Measurements from ENCODE around the gene RPS5.
A peak's percentile ranks its signal among the peaks of the same experiment; 100 is the strongest.
"Not testable (repeated sequence)": the region's sequence is repeated elsewhere in the genome, so short reads cannot be mapped to it uniquely, and the experiment has no call there.

Gene RPS5

DNA sequence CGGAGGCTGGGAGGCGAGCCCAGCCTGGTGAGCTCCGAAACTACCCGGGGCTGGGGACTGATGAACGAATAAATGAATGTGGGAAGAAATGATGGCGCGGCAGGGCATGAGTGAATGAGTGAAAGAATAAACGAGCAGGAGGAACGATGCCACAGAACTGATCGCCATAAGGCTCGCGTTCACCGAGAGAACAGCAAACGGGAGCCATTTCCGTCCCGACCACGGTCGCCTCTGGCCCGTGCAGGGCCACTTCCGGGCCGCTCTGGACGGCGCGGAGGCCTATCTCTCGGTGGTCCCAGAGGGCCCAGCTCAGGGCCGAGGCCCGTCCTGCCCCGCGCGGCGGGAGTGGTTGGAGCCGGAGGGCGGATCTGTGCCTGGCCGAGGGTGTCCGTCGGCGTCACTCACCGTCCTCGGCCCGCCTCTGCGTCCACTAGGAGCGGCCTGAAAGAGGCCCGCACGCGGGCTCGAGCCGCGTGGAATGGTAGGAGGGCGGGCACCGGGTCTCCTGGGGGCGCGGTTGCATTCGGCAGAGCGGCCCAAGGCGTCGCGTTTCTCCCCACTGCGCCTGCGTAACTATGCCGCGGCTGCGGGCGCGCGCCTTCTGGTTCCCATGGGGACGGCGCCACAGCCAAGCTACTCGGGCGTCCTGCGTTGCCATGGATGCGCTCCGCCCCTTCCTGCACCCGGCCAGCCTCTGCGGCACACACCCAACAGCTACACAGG is 24.6 kb upstream of the RPS5 start, which contains the start of gene ZNF497:
Gene ZNF497, minus strand, starts transcription at position 480 of the 723 bp plus-strand sequence. CDS start 5,116 bp downstream, outside the sequence.
- peaks cover 5% of the 10 kb centered on the region for H3K4me1 ChIP-seq (ENCODE audit: control insufficient read depth, insufficient read depth, low read length)
- peak within 1 kb of the TSS; percentile 92 for H3K9ac ChIP-seq (ENCODE audit: low read depth, low read length)
- no peaks in the 10 kb centered on the region for H3K9me3 ChIP-seq (replicated peaks; ENCODE audit: low read length)
- peak within 1 kb of the TSS; percentile 92 for H3K4me2 ChIP-seq (ENCODE audit: low read length)
- peak within 1 kb of the TSS; percentile 78 for H3K4me3 ChIP-seq (ENCODE audit: low read length)
- H3K27me3 ChIP-seq (ENCODE audit: control insufficient read depth, insufficient read depth, low read length): no peaks in the 10 kb centered on the region
- no peaks in the 10 kb centered on the region for H3K36me3 ChIP-seq (ENCODE audit: insufficient read depth, low read length)

- H3K36me3 ChIP-seq (ENCODE audit: insufficient read depth, low read length): no peaks in the 10 kb centered on the region
- peaks cover 5% of the 10 kb centered on the region for H3K4me1 ChIP-seq (ENCODE audit: control insufficient read depth, insufficient read depth, low read length)
- H3K27me3 ChIP-seq (ENCODE audit: control insufficient read depth, insufficient read depth, low read length): no peaks in the 10 kb centered on the region
- no peak overlapping the region for H3K4me3 ChIP-seq (ENCODE audit: low read length)
- H3K4me2 ChIP-seq (ENCODE audit: low read length): no peak overlapping the region
- no peaks in the 10 kb centered on the region for H3K9me3 ChIP-seq (replicated peaks; ENCODE audit: low read length)
- no peak overlapping the region for H3K9ac ChIP-seq (ENCODE audit: low read depth, low read length)
Observed at GRCh38 chr19:58364146-58364545, 22.9 kb upstream of the RPS5 start.

DNA sequence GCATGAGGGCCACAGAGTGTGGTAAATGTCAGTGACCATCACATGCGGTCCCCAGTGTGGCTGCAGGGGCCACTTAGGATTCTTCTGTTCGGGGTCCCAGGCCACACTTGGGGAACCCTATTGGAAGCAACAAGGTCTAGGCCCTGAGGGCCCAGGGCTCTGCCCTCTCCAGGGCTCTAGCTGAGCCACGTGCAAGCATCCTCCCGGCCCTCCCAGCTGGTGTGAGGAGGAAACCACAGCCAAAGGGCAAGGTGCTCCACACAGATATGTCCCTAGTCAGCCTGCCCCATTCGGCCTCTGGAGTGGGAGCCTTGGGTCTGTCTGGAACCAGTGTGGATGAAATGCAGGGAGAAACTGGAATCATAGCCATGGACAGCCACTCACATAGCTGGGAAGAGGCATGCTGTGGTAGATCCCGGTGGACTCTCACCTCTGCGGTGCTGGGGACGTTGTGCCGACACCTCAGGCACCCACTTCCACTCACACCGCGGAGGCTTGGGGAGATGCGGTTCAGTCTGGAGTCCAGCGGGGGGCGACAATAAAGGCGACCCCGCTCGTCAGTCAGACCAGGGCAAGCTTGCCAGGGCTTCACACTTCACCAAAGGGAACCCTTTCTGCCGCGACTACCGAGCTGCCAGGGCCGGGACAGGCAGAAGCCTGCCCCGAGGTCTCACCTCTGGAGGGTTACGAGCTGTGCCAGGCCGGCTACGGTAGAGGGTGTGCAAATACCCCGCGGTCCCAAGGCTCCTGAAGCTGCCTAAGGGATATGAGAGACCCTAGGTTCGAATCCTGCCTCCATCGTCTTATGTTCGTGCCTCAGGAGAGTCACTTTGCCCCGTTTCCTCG is 20.3 kb upstream of the RPS5 start:
- Histone ChIP-seq H3K27me3 (ENCODE audit: control insufficient read depth, insufficient read depth, low read length) (no peaks in the 10 kb centered on the region), H3K9ac (ENCODE audit: low read depth, low read length) (no peak overlapping the region), H3K4me3 (ENCODE audit: low read length) (no peak overlapping the region), H3K4me1 (ENCODE audit: control insufficient read depth, insufficient read depth, low read length) (peaks cover 3% of the 10 kb centered on the region), H3K9me3 (replicated peaks; ENCODE audit: low read length) (no peaks in the 10 kb centered on the region), H3K4me2 (ENCODE audit: low read length) (no peak overlapping the region), H3K36me3 (ENCODE audit: insufficient read depth, low read length) (no peaks in the 10 kb centered on the region)

- H3K4me1 ChIP-seq (ENCODE audit: control insufficient read depth, insufficient read depth, low read length): no peaks in the 10 kb centered on the region
- H3K27me3 ChIP-seq (ENCODE audit: control insufficient read depth, insufficient read depth, low read length): no peaks in the 10 kb centered on the region
- H3K4me3 ChIP-seq (ENCODE audit: low read length): no peak overlapping the region
- H3K36me3 ChIP-seq (ENCODE audit: insufficient read depth, low read length): no peaks in the 10 kb centered on the region
- H3K9me3 ChIP-seq (replicated peaks; ENCODE audit: low read length): no peaks in the 10 kb centered on the region
- no peak overlapping the region for H3K9ac ChIP-seq (ENCODE audit: low read depth, low read length)
- H3K4me2 ChIP-seq (ENCODE audit: low read length): no peak overlapping the region
Observed at GRCh38 chr19:58367698-58368454, 19.2 kb upstream of the RPS5 start.

- H3K9me3 ChIP-seq (replicated peaks; ENCODE audit: low read length): no peaks in the 10 kb centered on the region
- no peak overlapping the region for H3K4me3 ChIP-seq (ENCODE audit: low read length)
- no peaks in the 10 kb centered on the region for H3K4me1 ChIP-seq (ENCODE audit: control insufficient read depth, insufficient read depth, low read length)
- no peak overlapping the region for H3K4me2 ChIP-seq (ENCODE audit: low read length)
- no peak overlapping the region for H3K9ac ChIP-seq (ENCODE audit: low read depth, low read length)
- H3K36me3 ChIP-seq (ENCODE audit: insufficient read depth, low read length): no peaks in the 10 kb centered on the region
- no peaks in the 10 kb centered on the region for H3K27me3 ChIP-seq (ENCODE audit: control insufficient read depth, insufficient read depth, low read length)
Observed at GRCh38 chr19:58368561-58369360, 18.3 kb upstream of the RPS5 start.

GRCh38 chr19:58372311-58373133 is 14.5 kb upstream of the RPS5 start:
- H3K9ac ChIP-seq (ENCODE audit: low read depth, low read length): no peak overlapping the region
- no peaks in the 10 kb centered on the region for H3K27me3 ChIP-seq (ENCODE audit: control insufficient read depth, insufficient read depth, low read length)
- H3K4me3 ChIP-seq (ENCODE audit: low read length): no peak overlapping the region
- H3K4me1 ChIP-seq (ENCODE audit: control insufficient read depth, insufficient read depth, low read length): peaks cover 3% of the 10 kb centered on the region
- no peak overlapping the region for H3K4me2 ChIP-seq (ENCODE audit: low read length)
- no peaks in the 10 kb centered on the region for H3K36me3 ChIP-seq (ENCODE audit: insufficient read depth, low read length)
- no peaks in the 10 kb centered on the region for H3K9me3 ChIP-seq (replicated peaks; ENCODE audit: low read length)

- H3K9me3 ChIP-seq (replicated peaks; ENCODE audit: low read length): no peaks in the 10 kb centered on the region
- H3K4me1 ChIP-seq (ENCODE audit: control insufficient read depth, insufficient read depth, low read length): peaks cover 3% of the 10 kb centered on the region
- no peak overlapping the region for H3K4me2 ChIP-seq (ENCODE audit: low read length)
- H3K9ac ChIP-seq (ENCODE audit: low read depth, low read length): no peak overlapping the region
- H3K27me3 ChIP-seq (ENCODE audit: control insufficient read depth, insufficient read depth, low read length): no peaks in the 10 kb centered on the region
- no peaks in the 10 kb centered on the region for H3K36me3 ChIP-seq (ENCODE audit: insufficient read depth, low read length)
- no peak overlapping the region for H3K4me3 ChIP-seq (ENCODE audit: low read length)
Observed at GRCh38 chr19:58374200-58374599, 12.9 kb upstream of the RPS5 start.

DNA sequence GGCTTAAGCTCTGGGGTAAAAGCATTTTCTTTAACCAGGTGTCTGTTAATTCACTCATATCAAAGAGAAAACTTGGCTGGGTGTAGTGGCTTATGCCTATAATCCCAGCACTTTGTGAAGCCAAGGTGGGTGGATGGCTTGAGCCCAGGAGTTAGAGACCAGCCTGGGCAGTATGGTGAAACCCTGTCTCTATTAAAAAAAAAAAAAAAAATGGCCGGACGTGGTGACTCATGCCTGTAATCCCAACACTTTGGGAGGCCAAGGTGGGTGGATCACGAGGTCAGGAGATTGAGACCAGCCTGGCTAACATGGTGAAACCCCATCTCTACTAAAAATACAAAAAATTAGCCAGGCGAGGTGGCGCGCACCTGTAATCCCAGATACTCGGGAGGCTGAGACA is 10.3 kb upstream of the RPS5 start:
- not testable (repeated sequence) for H3K4me2 ChIP-seq (ENCODE audit: low read length)

DNA sequence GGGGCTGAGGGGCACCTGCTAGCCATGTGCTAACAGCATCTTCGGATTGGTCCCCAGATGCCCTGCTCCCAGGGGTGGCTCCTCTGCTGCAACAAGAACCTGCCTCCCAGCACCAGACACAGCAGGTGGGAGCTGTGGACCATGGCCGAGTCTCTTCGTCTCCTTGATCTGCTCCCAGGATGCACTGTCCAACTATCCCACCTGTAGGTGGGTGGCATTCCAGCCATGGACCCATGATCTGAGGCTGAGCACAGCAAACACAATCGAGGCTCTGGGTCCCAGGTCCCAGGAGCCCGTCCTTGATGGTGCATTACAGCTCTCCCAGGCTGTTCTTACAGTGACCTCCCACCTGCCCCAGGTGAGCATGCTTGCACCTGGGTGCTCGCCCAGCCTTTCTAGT is 7.8 kb upstream of the RPS5 start:
- Histone ChIP-seq H3K4me3 (ENCODE audit: low read length) (no peak overlapping the region), H3K9me3 (replicated peaks; ENCODE audit: low read length) (no peaks in the 10 kb centered on the region), H3K9ac (ENCODE audit: low read depth, low read length) (no peak overlapping the region), H3K4me1 (ENCODE audit: control insufficient read depth, insufficient read depth, low read length) (peaks cover 17% of the 10 kb centered on the region), H3K36me3 (ENCODE audit: insufficient read depth, low read length) (no peaks in the 10 kb centered on the region), H3K27me3 (ENCODE audit: control insufficient read depth, insufficient read depth, low read length) (no peaks in the 10 kb centered on the region), H3K4me2 (ENCODE audit: low read length) (peak overlapping the region; percentile 94)

More for the DNA sequence above, 10.3 kb upstream of the RPS5 start:
- not testable (repeated sequence) for H3K4me3 ChIP-seq (ENCODE audit: low read length); H3K9me3 ChIP-seq (replicated peaks; ENCODE audit: low read length); H3K9ac ChIP-seq (ENCODE audit: low read depth, low read length); H3K36me3 ChIP-seq (ENCODE audit: insufficient read depth, low read length); H3K27me3 ChIP-seq (ENCODE audit: control insufficient read depth, insufficient read depth, low read length)
- peaks cover 12% of the 10 kb centered on the region for H3K4me1 ChIP-seq (ENCODE audit: control insufficient read depth, insufficient read depth, low read length)

DNA sequence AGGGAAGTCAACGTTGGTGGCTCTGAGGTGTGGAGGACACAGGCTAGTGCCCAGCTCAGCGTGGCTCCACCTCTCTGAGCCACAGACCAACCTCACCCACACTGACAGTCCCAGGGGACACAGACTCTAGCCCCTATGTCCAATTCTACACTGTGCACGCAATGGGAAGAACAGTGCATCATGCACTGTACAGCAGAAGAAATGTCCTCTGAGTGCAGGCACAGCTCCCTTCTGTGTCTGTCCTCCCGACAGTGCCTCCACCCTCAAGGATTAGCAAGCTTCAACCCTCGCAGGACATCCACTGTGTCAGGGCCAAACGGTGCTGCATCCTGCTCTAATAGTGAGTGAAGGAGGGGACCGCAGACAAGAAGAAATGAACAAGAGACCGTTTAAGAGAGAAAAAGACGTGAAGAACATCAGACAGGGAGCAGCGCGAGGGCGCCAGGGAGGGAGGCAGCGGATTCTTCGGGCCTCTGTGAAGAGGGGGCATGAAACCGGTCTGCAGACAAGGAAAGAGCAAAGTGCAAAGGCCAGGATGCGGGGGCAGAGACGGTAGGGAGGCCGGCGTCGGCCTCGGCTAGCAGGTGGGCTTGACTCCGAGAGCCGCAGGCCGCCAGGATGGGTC is 6.9 kb upstream of the RPS5 start:
- no peaks in the 10 kb centered on the region for H3K36me3 ChIP-seq (ENCODE audit: insufficient read depth, low read length)

More for the DNA sequence above, 6.9 kb upstream of the RPS5 start:
- H3K27me3 ChIP-seq (ENCODE audit: control insufficient read depth, insufficient read depth, low read length): no peaks in the 10 kb centered on the region
- peak overlapping the region; percentile 94 for H3K4me2 ChIP-seq (ENCODE audit: low read length)
- H3K9me3 ChIP-seq (replicated peaks; ENCODE audit: low read length): no peaks in the 10 kb centered on the region
- peaks cover 18% of the 10 kb centered on the region for H3K4me1 ChIP-seq (ENCODE audit: control insufficient read depth, insufficient read depth, low read length)
- peak overlapping the region; percentile 90 for H3K4me3 ChIP-seq (ENCODE audit: low read length)
- peak overlapping the region; percentile 91 for H3K9ac ChIP-seq (ENCODE audit: low read depth, low read length)
